IPS DF 4.7 (cell line): Measurements from ENCODE around the gene STRIP2.
"Not testable (repeated sequence)": the region's sequence is repeated elsewhere in the genome, so short reads cannot be mapped to it uniquely, and the experiment has no call there.

Experiments used
- DNase-seq: peaks from one replicate; pipeline ENCODE4 v3.0.0-alpha.2; 2013; ENCODE audit warnings: low spot score; ENCODE audit errors: extremely low read depth

STRIP2 gene

GRCh38 chr7:129422727-129423126, 11.5 kb upstream of the STRIP2 start:
- no peak for DNase-seq

GRCh38 chr7:129423700-129424410, 10.4 kb upstream of the STRIP2 start:
- no peak for DNase-seq

GRCh38 chr7:129426482-129426881, 7.8 kb upstream of the STRIP2 start:
- no peak for DNase-seq

- DNase-seq, result no peak
Observed at GRCh38 chr7:129427526-129428045, 6.6 kb upstream of the STRIP2 start.

GRCh38 chr7:129431911-129432643, 2.2 kb upstream of the STRIP2 start:
- no peak for DNase-seq

- DNase-seq, result no peak
Observed at GRCh38 chr7:129434675-129435318, 565 bp downstream of the STRIP2 start.

GRCh38 chr7:129435414-129435829, 1.2 kb downstream of the STRIP2 start:
- no peak for DNase-seq

- no peak for DNase-seq
Observed at GRCh38 chr7:129436335-129436923, 2.2 kb downstream of the STRIP2 start.

GRCh38 chr7:129437190-129437589, 3.0 kb downstream of the STRIP2 start:
- no peak for DNase-seq

GRCh38 chr7:129438281-129438838, 4.1 kb downstream of the STRIP2 start:
- DNase-seq, result no peak

GRCh38 chr7:129438839-129439651, 4.8 kb downstream of the STRIP2 start:
- DNase-seq, result no peak

GRCh38 chr7:129439963-129440625, 5.9 kb downstream of the STRIP2 start:
- no peak for DNase-seq

- no peak for DNase-seq
Observed at GRCh38 chr7:129443612-129444011, 9.4 kb downstream of the STRIP2 start.

- not testable (repeated sequence) for DNase-seq
Observed at GRCh38 chr7:129444776-129445175, 10.5 kb downstream of the STRIP2 start.

- not testable (repeated sequence) for DNase-seq
Observed at GRCh38 chr7:129446925-129447324, 12.7 kb downstream of the STRIP2 start.

GRCh38 chr7:129447445-129447844, 13.2 kb downstream of the STRIP2 start:
- not testable (repeated sequence) for DNase-seq

GRCh38 chr7:129448608-129449007, 14.4 kb downstream of the STRIP2 start:
- not testable (repeated sequence) for DNase-seq

- no peak for DNase-seq
Observed at GRCh38 chr7:129450295-129450694, 16.1 kb downstream of the STRIP2 start.

GRCh38 chr7:129452589-129453231, 18.5 kb downstream of the STRIP2 start:
- DNase-seq, result no peak
